ENCODE measurements around the gene TMEM145. TPM values are rescaled to one million over a fixed set of nuclear protein-coding genes. Genes with fewer than 3 reads are reported as not detected.

The TMEM145 gene
- total RNA-seq, 4 donors from 2014 or later: not detected

GRCh38 chr19:42312370-42312769 lies 739 bp upstream of the TMEM145 start:
- TF ChIP-seq CTCF (IDR thresholded peaks at IDR 0.05; ENCODE audit: low read depth): no peak

GRCh38 chr19:42313840-42314755 lies 989 bp downstream of the TMEM145 start:
- no peak for TF ChIP-seq CTCF (IDR thresholded peaks at IDR 0.05; ENCODE audit: low read depth)

GRCh38 chr19:42315024-42315423 lies 1.9 kb downstream of the TMEM145 start:
- no peak for TF ChIP-seq CTCF (IDR thresholded peaks at IDR 0.05; ENCODE audit: low read depth)

- TF ChIP-seq CTCF (IDR thresholded peaks at IDR 0.05; ENCODE audit: low read depth): no peak
Measured at GRCh38 chr19:42316223-42317211, 3.4 kb downstream of the TMEM145 start.

- TF ChIP-seq CTCF (IDR thresholded peaks at IDR 0.05; ENCODE audit: low read depth): no peak
Measured at GRCh38 chr19:42317535-42317934, 4.4 kb downstream of the TMEM145 start.

GRCh38 chr19:42322305-42322704 lies 9.2 kb downstream of the TMEM145 start:
- TF ChIP-seq CTCF (IDR thresholded peaks at IDR 0.05; ENCODE audit: low read depth): no peak

- TF ChIP-seq CTCF (IDR thresholded peaks at IDR 0.05; ENCODE audit: low read depth): no peak
Measured at GRCh38 chr19:42323473-42323851, 10.4 kb downstream of the TMEM145 start.

All from subcutaneous adipose tissue (tissue), 4 donors.